Activated naive CD8-positive, alpha-beta T cell treated with anti-CD3 and anti-CD28 coated beads, Interleukin-2, amount 10 ng/mL, durations not matched to agents 7 days and 5 days (primary cell): ENCODE data around the gene SPOPL. TPM values are rescaled to one million over a fixed set of nuclear protein-coding genes. Genes with fewer than 3 reads are reported as not detected.
"Not testable (repeated sequence)": the region's sequence is repeated elsewhere in the genome, so short reads cannot be mapped to it uniquely, and the experiment has no call there.

Experiments
- ATAC-seq: fragments of 150-1000 bp; cut with Tn5 transposase; one replicate; pipeline ENCODE4 v1.10.0; 2021; ENCODE audit warnings: low read depth, moderate library complexity
- POLR2A ChIA-PET: fragments of 350-600 bp; sonication (Branson Sonifier 250); formaldehyde crosslinking; loops from one replicate; lab custom pipeline; 2021; ENCODE audit warnings: antibody characterized with exemption; lab: Charles Lee
- DNase-seq: peaks from one replicate; pipeline ENCODE4 v3.0.0; 2021
- H3K27ac Mint-ChIP-seq: one replicate; pipeline ENCODE4 v1.8.0; 2022; ENCODE audit warnings: mild to moderate bottlenecking, mixed read lengths
- H3K27me3 Mint-ChIP-seq: one replicate; pipeline ENCODE4 v1.8.0; 2022; ENCODE audit warnings: mild to moderate bottlenecking, moderate library complexity, mixed read lengths
- H3K36me3 Mint-ChIP-seq: one replicate; pipeline ENCODE4 v1.8.0; 2021; ENCODE audit warnings: mild to moderate bottlenecking, mixed read lengths
- H3K4me1 Mint-ChIP-seq: one replicate; pipeline ENCODE4 v1.8.0; 2021; ENCODE audit warnings: mixed read lengths
- H3K4me3 Mint-ChIP-seq: one replicate; pipeline ENCODE4 v1.8.0; 2022; ENCODE audit warnings: mild to moderate bottlenecking, moderate library complexity, mixed read lengths
- H3K9me3 Mint-ChIP-seq: one replicate; pipeline ENCODE4 v1.8.0; 2021; ENCODE audit warnings: mixed read lengths
- total RNA-seq, 2 experiments: library from RNA; stranded (reverse); gene quantifications; one replicate each; pipeline ENCODE4 v1.2.3, GENCODE V29; 2021

Gene SPOPL
- total RNA-seq, 2 experiments from 2014 or later: 17.1 to 17.4 TPM

DNA sequence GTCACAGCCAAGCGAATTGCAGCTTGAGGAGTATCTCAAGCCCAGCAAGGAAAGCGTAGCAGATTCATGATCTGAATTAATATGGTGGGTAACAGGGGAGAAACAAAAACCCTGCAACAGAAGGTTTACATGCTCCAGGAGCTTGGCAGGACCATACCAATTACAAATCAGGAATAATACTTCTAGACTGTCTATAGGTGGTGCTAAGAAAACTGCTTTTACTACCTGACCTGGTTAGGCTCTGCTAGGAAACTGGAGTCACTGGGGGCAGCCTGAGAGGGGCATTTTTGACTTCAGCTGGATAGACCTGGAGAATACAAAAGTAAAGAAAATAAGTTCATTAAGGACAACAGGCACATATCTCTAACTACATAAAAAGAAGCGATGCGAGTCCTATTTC, 24.6 kb upstream of the SPOPL start:
- no peaks in the 10 kb centered on the region for H3K9me3 Mint-ChIP-seq
- H3K36me3 Mint-ChIP-seq: no peaks in the 10 kb centered on the region
- DNase-seq (no peak), ATAC-seq (no peak)
- POLR2A ChIA-PET: no interaction called here
- H3K4me3 Mint-ChIP-seq: no peak overlapping the region
- H3K4me1 Mint-ChIP-seq: no peaks in the 10 kb centered on the region
- peaks cover 8% of the 10 kb centered on the region for H3K27me3 Mint-ChIP-seq
- H3K27ac Mint-ChIP-seq: no peak overlapping the region

DNA sequence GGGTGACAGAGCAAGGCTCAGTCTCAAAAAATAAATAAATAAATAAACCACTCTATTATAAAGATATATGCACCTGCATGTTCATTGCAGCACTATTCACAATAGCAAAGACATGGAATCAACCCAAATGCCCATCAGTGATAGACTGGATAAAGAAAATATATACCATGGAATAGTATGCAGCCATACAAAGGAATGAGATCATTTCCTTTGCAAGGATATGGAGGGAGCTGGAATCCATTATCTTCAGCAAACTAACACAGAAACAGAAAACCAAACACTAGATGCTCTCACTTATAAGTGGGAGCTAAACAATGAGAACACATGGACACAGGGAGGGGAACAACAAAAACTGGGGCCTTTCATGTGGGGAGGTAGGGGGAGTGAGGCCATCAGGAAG, 18.8 kb upstream of the SPOPL start:
- H3K4me1 Mint-ChIP-seq, H3K27ac Mint-ChIP-seq, H3K9me3 Mint-ChIP-seq, H3K4me3 Mint-ChIP-seq, POLR2A ChIA-PET, DNase-seq, H3K36me3 Mint-ChIP-seq, H3K27me3 Mint-ChIP-seq, ATAC-seq: not testable (repeated sequence)

DNA sequence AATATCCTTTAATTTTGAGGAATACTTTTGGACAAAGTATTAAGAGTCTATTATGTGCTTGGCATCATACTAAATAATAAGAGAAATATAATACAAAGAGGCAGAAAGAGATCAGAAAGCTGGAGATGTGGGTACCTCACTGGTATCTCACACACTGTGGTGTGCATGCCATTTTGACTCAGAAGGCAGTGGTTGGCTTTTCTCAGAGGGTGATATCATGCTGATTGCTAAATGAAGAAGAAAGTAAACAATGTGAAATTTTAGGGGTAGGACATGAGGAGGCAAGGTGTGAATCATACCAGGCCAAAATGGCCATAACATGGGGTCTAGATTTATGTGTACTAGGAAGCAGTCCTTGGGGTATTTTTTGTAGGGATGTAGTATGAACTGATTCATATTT, 16.6 kb upstream of the SPOPL start:
- Mint-ChIP-seq H3K9me3 (peaks cover 1% of the 10 kb centered on the region), H3K27ac (no peak overlapping the region), H3K36me3 (no peaks in the 10 kb centered on the region), H3K27me3 (peaks cover 2% of the 10 kb centered on the region), H3K4me1 (no peaks in the 10 kb centered on the region), H3K4me3 (no peak overlapping the region)
- DNase-seq: no peak
- POLR2A ChIA-PET: no interaction called here
- ATAC-seq: no peak

DNA sequence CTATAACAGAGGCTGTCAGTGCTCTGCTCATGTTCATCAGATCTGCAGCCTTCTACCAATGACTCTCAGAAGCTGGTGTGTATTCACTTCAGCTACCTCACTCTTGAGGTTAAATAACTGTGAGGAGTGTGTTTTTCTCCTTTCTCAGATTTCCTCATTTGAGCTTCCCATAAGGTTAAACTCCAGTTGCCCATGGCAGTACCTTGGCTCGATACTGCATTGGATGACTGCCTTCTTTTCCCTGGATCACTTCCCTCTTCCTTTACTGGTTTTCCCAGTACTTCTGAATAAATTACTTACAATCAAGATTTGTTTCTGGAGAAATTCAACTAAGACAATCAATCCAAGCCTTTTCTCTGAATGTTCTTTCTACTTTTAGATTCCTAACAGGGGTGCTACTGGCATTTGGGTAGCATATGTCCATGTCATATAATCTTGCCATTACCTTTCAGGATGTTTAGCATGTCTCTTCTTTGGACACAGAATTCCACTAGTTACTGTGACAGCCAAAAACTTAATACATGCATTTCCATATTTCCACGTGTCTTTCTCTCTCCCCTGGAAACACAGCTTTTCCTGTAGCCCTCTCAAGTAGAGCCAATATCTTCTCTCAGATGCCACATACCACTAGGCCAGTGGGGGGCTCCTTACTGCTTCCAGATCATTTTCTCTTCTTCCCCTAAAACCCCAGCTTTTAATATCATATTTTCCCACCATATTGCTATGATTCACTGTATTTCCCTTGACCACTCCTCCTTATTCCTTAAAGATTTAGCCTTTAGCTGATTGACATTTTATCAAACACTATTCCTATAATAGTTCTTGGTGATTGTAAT, 15.0 kb upstream of the SPOPL start:
- DNase-seq: no peak
- Mint-ChIP-seq H3K4me3 (no peak overlapping the region), H3K36me3 (no peaks in the 10 kb centered on the region), H3K4me1 (no peaks in the 10 kb centered on the region), H3K27me3 (peaks cover 2% of the 10 kb centered on the region), H3K27ac (no peak overlapping the region), H3K9me3 (peaks cover 1% of the 10 kb centered on the region)
- ATAC-seq: no peak
- POLR2A ChIA-PET: no interaction called here

DNA sequence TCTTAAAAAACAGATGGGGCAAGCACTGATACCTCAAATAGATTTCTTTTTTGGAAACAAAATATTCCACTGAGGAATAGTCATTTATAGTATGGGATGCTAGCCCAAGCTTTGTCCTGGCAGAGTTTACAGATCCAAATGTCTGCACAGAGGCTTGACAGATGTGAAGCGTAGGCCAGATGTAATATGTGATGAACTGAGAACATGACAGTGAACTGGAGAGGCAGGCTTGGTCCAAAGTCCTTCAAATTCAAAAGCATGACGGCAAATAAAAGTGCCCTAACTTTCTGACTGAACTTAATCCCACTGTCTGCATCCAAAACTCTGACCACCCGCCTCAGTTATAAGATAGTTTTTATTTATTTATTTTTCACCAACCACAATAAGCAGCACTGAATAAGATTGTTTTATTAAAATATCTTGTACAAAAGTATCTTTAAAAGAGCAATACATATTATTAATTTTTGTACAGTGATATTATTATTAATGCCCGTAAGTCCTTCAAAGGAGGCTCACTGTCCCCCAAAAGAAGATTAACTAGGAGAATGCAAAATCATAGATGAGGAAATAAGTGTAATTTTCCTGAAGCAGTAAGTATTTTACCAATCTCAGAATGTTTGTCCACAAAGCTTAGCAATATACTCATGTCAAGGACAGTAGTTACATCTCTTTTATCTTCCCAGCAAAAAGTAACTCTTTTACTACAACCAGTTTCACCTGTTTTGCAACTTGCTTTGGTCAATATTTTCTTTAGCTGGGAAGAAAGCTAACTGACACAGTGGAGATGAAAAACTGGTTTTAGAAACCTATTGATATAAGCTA, 10.7 kb upstream of the SPOPL start:
- ATAC-seq (no peak), DNase-seq (no peak)
- Mint-ChIP-seq H3K4me1 (no peaks in the 10 kb centered on the region), H3K27me3 (no peaks in the 10 kb centered on the region), H3K4me3 (no peak overlapping the region), H3K27ac (no peak overlapping the region), H3K36me3 (no peaks in the 10 kb centered on the region), H3K9me3 (no peaks in the 10 kb centered on the region)
- POLR2A ChIA-PET: no interaction called here

DNA sequence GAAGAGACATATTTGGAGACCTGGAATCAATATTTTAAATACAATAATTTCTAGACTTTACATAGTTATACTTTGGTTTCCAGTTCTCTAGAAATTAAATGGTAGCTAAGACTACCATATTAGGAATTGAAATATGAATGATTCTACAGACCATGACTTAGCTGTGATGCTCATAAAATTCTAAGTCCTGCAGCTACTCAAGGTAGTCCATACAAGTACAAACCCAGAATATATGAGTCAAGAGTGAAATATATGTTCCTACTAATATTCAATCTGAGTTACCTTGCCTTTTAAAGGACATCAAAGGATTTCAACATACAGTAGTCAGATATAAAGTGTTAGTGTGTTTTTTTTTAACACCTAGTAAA, 10.1 kb upstream of the SPOPL start:
- Mint-ChIP-seq H3K36me3 (no peaks in the 10 kb centered on the region), H3K27ac (no peak overlapping the region), H3K27me3 (no peaks in the 10 kb centered on the region), H3K4me1 (no peaks in the 10 kb centered on the region), H3K9me3 (no peaks in the 10 kb centered on the region), H3K4me3 (no peak overlapping the region)
- DNase-seq: no peak
- no peak for ATAC-seq
- POLR2A ChIA-PET: no interaction called here

DNA sequence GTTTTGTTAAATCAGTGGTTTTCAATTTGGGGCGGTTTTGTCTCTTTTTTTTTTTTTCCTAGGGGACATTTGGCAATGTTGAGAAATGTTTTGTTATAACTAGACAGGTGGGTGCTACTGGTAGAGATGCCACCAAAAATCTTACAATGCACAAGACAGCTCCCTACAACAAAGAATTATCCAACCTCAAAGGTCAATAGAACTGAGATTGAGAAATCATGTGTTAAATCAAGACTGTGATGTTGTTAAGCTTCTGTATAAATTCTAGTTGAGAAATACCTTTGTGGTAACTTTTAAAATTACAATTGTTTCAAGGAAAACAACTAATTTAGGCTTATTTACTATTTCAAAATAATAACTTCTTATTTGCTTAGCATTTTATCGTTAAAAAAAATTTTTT, 9.4 kb upstream of the SPOPL start:
- H3K9me3 Mint-ChIP-seq: no peaks in the 10 kb centered on the region
- DNase-seq: no peak
- POLR2A ChIA-PET: no interaction called here
- no peak for ATAC-seq
- H3K36me3 Mint-ChIP-seq: no peaks in the 10 kb centered on the region
- no peaks in the 10 kb centered on the region for H3K4me1 Mint-ChIP-seq
- H3K27me3 Mint-ChIP-seq: no peaks in the 10 kb centered on the region
- no peak overlapping the region for H3K27ac Mint-ChIP-seq
- no peak overlapping the region for H3K4me3 Mint-ChIP-seq

DNA sequence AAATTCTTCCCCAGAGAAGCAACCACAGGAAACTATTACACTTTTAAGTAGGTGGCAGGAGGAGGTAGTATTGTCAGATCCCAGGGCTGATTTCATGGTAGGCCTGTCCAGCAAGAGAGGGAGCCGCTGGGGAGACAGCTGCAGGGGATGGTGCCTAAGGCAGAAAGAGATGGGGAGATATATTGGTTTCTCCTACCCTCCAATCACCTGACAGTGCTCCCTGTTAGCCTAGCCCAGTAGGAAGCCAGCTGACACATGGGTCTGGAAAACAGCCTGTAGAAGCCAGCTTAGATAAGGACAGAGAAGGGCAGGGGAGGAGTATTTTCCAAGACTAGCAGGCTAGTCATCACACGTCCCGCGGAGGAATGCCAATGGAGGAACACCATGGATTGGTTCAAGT, 8.2 kb upstream of the SPOPL start:
- no peak for DNase-seq
- Mint-ChIP-seq H3K27me3 (no peaks in the 10 kb centered on the region), H3K36me3 (no peaks in the 10 kb centered on the region), H3K4me3 (no peak overlapping the region), H3K27ac (no peak overlapping the region), H3K4me1 (no peaks in the 10 kb centered on the region), H3K9me3 (no peaks in the 10 kb centered on the region)
- POLR2A ChIA-PET: no interaction called here
- ATAC-seq: no peak

DNA sequence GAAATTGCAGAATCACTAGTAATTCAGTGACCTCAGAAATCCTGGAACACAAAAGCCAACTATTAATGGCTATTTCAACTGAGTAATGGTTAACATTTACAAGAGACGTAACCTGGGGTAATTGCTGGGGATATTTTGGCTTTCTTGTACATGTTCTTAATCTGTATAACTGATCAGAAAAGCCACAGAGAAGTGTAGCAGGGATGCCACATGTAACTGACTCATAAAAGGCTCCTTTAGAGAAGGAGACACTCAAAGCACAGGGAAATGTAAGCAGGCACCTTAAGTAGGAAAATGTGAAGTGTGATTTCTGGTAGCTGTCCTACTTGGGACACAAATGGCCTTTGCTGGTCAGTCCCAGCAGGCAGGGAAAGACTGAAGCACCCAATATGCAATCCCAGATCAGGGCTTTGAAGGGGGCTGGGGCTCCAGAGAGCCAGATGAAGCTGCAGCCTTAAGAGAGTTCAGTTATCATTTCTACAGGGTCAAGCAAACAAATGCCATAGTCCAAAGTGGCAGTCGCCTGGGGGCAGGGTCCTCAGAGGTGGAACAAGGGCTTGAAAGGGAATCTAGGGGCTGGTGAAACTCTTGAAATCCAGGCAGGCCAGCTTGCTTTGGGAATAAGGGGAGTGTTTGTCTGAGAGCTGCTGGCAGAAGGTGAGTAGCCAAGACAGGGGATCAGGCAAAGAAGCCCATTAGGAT, 7.2 kb upstream of the SPOPL start:
- Mint-ChIP-seq H3K9me3 (no peaks in the 10 kb centered on the region), H3K27ac (no peak overlapping the region), H3K27me3 (no peaks in the 10 kb centered on the region), H3K4me3 (no peak overlapping the region), H3K36me3 (no peaks in the 10 kb centered on the region), H3K4me1 (no peaks in the 10 kb centered on the region)
- POLR2A ChIA-PET: no interaction called here
- DNase-seq (no peak), ATAC-seq (no peak)

DNA sequence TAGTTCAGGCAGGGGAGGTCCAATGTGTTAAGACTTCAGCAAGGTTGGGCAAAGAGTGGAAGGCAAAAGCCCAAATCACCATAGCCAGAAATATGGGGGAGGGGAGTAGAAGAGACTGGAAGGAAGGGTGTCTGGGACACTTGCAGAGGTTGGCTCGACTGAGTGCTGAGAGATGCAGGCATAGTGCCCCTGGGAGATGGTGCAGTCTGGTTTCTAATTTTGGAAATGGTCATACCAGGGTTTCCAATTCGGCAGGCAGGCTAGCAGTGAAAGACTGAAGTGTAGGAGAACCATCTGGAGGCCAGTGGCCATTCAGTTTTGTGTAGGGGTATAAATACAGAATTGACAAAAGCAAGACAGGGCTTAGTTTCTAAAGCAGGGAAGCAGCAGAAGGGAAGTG, 6.2 kb upstream of the SPOPL start:
- no peak overlapping the region for H3K4me3 Mint-ChIP-seq
- H3K27ac Mint-ChIP-seq: no peak overlapping the region
- no peaks in the 10 kb centered on the region for H3K36me3 Mint-ChIP-seq
- no peaks in the 10 kb centered on the region for H3K9me3 Mint-ChIP-seq
- ATAC-seq (no peak), DNase-seq (no peak)
- no peaks in the 10 kb centered on the region for H3K4me1 Mint-ChIP-seq
- POLR2A ChIA-PET: no interaction called here
- no peaks in the 10 kb centered on the region for H3K27me3 Mint-ChIP-seq

DNA sequence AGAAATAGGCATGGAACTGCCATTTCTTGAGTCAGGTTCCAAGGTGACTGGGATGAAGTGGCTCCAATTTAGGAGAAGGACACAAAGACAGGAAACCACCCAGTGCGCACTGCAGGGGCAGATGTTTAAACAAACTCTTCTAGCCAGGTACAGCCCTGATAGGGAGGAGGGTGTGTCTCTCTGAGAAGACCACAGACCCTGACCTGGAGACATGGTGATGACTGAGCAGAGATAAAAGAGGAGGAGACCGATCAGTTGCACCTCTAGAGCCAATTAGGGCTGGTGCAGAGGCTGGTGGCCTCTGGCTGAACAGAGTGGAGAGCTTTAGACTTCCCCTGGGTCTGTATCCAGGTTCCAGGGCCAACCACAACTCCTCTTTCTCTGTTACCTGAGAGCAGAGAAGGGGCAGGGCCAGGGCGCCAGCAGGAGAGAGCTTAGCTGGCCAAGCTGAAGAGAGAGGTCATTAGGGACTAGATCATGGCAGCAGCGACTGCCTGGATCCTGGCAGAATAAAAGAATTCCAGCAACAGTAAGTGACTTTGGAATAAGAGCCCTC, 5.4 kb upstream of the SPOPL start:
- peaks cover 5% of the 10 kb centered on the region for H3K4me1 Mint-ChIP-seq
- no peaks in the 10 kb centered on the region for H3K27me3 Mint-ChIP-seq
- no peak overlapping the region for H3K4me3 Mint-ChIP-seq
- H3K27ac Mint-ChIP-seq: no peak overlapping the region
- no peak for ATAC-seq
- POLR2A ChIA-PET: no interaction called here
- H3K9me3 Mint-ChIP-seq: no peaks in the 10 kb centered on the region
- no peak for DNase-seq
- no peaks in the 10 kb centered on the region for H3K36me3 Mint-ChIP-seq

DNA sequence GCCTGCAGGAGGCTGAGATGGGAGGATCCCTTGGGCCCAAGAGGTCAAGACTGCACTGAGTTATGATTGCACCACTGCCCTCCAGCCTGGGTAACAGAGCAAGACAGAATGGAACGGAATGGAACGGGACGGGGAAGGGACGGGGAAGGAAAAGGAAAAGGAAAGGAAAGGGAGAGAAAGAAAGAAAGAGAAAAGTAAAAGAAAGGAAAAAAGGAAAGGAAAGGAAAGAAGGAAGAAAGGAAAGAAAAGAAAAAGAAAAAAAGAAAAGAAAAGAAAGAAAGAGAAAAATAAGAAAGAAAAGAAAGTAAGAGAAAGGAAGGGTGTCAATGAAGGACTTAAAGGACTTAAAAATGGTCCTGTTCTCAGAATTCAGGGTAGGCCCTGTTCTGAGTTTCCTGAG, 4.3 kb upstream of the SPOPL start:
- POLR2A ChIA-PET: no interaction called here
- Mint-ChIP-seq H3K27ac (no peak overlapping the region), H3K9me3 (no peaks in the 10 kb centered on the region), H3K4me1 (peaks cover 7% of the 10 kb centered on the region), H3K4me3 (no peak overlapping the region), H3K27me3 (no peaks in the 10 kb centered on the region), H3K36me3 (no peaks in the 10 kb centered on the region)
- ATAC-seq: no peak
- DNase-seq: no peak

DNA sequence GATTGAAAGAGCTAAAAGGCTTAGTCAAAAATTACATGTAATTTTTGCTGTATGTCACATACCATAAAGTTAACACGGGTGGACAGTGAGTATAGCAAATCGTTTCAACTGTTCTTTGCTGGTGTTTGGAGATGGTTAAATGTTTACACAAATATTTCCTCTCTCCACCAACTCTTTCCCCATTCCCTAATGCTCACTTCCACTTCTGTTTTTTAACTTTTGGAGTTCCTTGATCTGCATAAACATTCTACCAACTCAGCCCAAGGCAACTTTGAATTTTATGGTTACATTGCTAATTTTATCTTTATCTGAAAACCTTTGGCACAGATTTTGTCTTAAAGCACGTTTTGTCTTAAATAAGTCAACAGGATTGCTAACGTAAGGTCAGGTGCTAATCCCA, 1.9 kb upstream of the SPOPL start:
- no peaks in the 10 kb centered on the region for H3K27me3 Mint-ChIP-seq
- ATAC-seq: no peak
- H3K4me3 Mint-ChIP-seq: no peak overlapping the region
- H3K27ac Mint-ChIP-seq: no peak overlapping the region
- peaks cover 25% of the 10 kb centered on the region for H3K4me1 Mint-ChIP-seq
- POLR2A ChIA-PET: no interaction called here
- H3K36me3 Mint-ChIP-seq: peaks cover 2% of the 10 kb centered on the region
- no peaks in the 10 kb centered on the region for H3K9me3 Mint-ChIP-seq
- no peak for DNase-seq
